CMK (cell line): ENCODE results near the gene RILPL1.
"Not testable (repeated sequence)": the region's sequence is repeated elsewhere in the genome, so short reads cannot be mapped to it uniquely, and the experiment has no call there.

Experiments used
- DNase-seq: peaks from one replicate; pipeline ENCODE4 v3.0.0-alpha.2; 2010; ENCODE audit warnings: low read depth

RILPL1 gene

GRCh38 chr12:123529686-123530085 lies 3.8 kb downstream of the RILPL1 start:
- no peak for DNase-seq

GRCh38 chr12:123528858-123529257 lies 4.7 kb downstream of the RILPL1 start:
- no peak for DNase-seq

- DNase-seq: no peak
Observed at GRCh38 chr12:123526542-123527080, 6.9 kb downstream of the RILPL1 start.

- DNase-seq: no peak
Observed at GRCh38 chr12:123524378-123524777, 9.1 kb downstream of the RILPL1 start.

GRCh38 chr12:123523518-123523917 lies 10.0 kb downstream of the RILPL1 start:
- DNase-seq: no peak

- no peak for DNase-seq
Observed at GRCh38 chr12:123522164-123522563, 11.4 kb downstream of the RILPL1 start.

GRCh38 chr12:123520567-123521474 lies 12.7 kb downstream of the RILPL1 start:
- DNase-seq: no peak

GRCh38 chr12:123519141-123520001 lies 14.1 kb downstream of the RILPL1 start:
- DNase-seq: no peak

GRCh38 chr12:123516216-123516780 lies 17.2 kb downstream of the RILPL1 start:
- DNase-seq: no peak

GRCh38 chr12:123514582-123515221 lies 18.8 kb downstream of the RILPL1 start:
- not testable (repeated sequence) for DNase-seq

- DNase-seq: no peak
Observed at GRCh38 chr12:123513805-123514204, 19.7 kb downstream of the RILPL1 start.

GRCh38 chr12:123512838-123513665 lies 20.5 kb downstream of the RILPL1 start:
- no peak for DNase-seq

- no peak for DNase-seq
Observed at GRCh38 chr12:123506843-123507236, 26.7 kb downstream of the RILPL1 start.

- DNase-seq: no peak
Observed at GRCh38 chr12:123506059-123506842, 27.3 kb downstream of the RILPL1 start.

- no peak for DNase-seq
Observed at GRCh38 chr12:123502163-123502704, 31.3 kb downstream of the RILPL1 start.

- no peak for DNase-seq
Observed at GRCh38 chr12:123499332-123499731, 34.2 kb downstream of the RILPL1 start.

GRCh38 chr12:123498126-123498825 lies 35.2 kb downstream of the RILPL1 start:
- no peak for DNase-seq

GRCh38 chr12:123497065-123497464 lies 36.5 kb downstream of the RILPL1 start:
- no peak for DNase-seq
